Calu3 (cell line): ENCODE results near the gene CSTF1. TPM values are rescaled to one million over a fixed set of nuclear protein-coding genes. Genes with fewer than 3 reads are reported as not detected.

Experiments used
- BruUV-seq: library from RNA; stranded (reverse); fragments of 400-500 nt; replicated peaks from 2 replicates; lab custom pipeline; 2021; lab: Mats Ljungman, UMichigan
- CTCF ChIA-PET: fragments of 300-600 bp; sonication (Branson Sonifier 250); formaldehyde crosslinking; loops from one replicate; lab custom pipeline; 2022; ENCODE audit warnings: antibody characterized with exemption; lab: Charles Lee
- DNase-seq: peaks from one replicate; pipeline ENCODE4 v3.0.0; 2022
- H3K27ac Mint-ChIP-seq: one replicate; pipeline ENCODE4 v1.8.0; 2022; ENCODE audit warnings: mixed read lengths; ENCODE audit not compliant: unreplicated experiment
- H3K27me3 Mint-ChIP-seq: one replicate; pipeline ENCODE4 v1.8.0; 2022; ENCODE audit warnings: mixed read lengths; ENCODE audit not compliant: unreplicated experiment
- H3K36me3 Mint-ChIP-seq: one replicate; pipeline ENCODE4 v1.8.0; 2022; ENCODE audit warnings: mild to moderate bottlenecking, moderate library complexity, mixed read lengths; ENCODE audit not compliant: insufficient read depth, unreplicated experiment
- H3K4me1 Mint-ChIP-seq: one replicate; pipeline ENCODE4 v1.8.0; 2022; ENCODE audit warnings: mild to moderate bottlenecking, low read depth, mixed read lengths; ENCODE audit not compliant: unreplicated experiment
- H3K4me3 Mint-ChIP-seq: one replicate; pipeline ENCODE4 v1.8.0; 2022; ENCODE audit warnings: mild to moderate bottlenecking, low read depth, moderate library complexity, mixed read lengths; ENCODE audit not compliant: unreplicated experiment
- H3K9me3 Mint-ChIP-seq: one replicate; pipeline ENCODE4 v1.8.0; 2022; ENCODE audit warnings: low read depth, mixed read lengths; ENCODE audit not compliant: unreplicated experiment
- CTCF ChIP-seq: fragments of 200-600 bp; IDR thresholded peaks from one replicate; pipeline ENCODE4 v1.8.0; 2022; ENCODE audit warnings: antibody characterized with exemption; ENCODE audit not compliant: unreplicated experiment
- intact Hi-C: fragments of 100-400 bp; cut with micrococcal nuclease; formaldehyde crosslinking; loops from one replicate; pipeline ENCODE4 v1.10.0; 2022; ENCODE audit not compliant: unreplicated experiment
- total RNA-seq: library from RNA; stranded (reverse); gene quantifications from 2 replicates; pipeline ENCODE4 v1.2.3, GENCODE V29; 2022

CSTF1 gene
- total RNA-seq, 1 experiment from 2014 or later = 44.3 TPM

DNA sequence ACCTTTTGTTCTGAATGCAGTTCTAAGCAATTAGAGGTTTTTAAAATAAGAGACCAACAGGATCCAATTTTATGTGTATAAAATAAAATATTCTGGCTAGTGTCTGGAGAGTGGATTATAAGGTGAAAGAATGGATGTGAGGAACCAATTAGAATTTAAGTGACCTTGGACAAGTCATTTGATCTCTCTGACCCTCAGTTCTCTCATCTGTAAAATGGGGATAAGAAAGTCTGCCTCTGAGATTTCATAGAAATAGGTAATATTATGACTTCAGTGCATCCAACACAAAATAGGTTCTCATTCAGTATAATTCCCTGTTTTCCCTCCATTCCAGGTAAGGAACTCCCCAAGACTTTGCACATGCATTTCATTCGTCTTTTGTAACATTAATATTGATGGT lies 38.5 kb downstream of the CSTF1 start:
- intact Hi-C loops = no loop called here
- no peak overlapping the region for H3K27ac Mint-ChIP-seq
- H3K36me3 Mint-ChIP-seq = no peaks in the 10 kb centered on the region
- no TSS peak for BruUV-seq
- H3K27me3 Mint-ChIP-seq = no peaks in the 10 kb centered on the region
- H3K4me3 Mint-ChIP-seq = no peak overlapping the region
- no peaks in the 10 kb centered on the region for H3K9me3 Mint-ChIP-seq
- no peak for DNase-seq
- no peak for TF ChIP-seq CTCF
- peaks cover 11% of the 10 kb centered on the region for H3K4me1 Mint-ChIP-seq
- CTCF ChIA-PET = no interaction called here

- no TSS peak for BruUV-seq
- DNase-seq = no peak
- H3K27ac Mint-ChIP-seq = no peak overlapping the region
- H3K27me3 Mint-ChIP-seq = no peaks in the 10 kb centered on the region
- no peaks in the 10 kb centered on the region for H3K9me3 Mint-ChIP-seq
- peaks cover 11% of the 10 kb centered on the region for H3K4me1 Mint-ChIP-seq
- H3K36me3 Mint-ChIP-seq = no peaks in the 10 kb centered on the region
- TF ChIP-seq CTCF = no peak
- no peak overlapping the region for H3K4me3 Mint-ChIP-seq
- CTCF ChIA-PET = no interaction called here
- intact Hi-C loops = no loop called here
These were observed 39.0 kb downstream of the CSTF1 start for GRCh38 chr20:56431471-56431870.

GRCh38 chr20:56433221-56433879 lies 40.9 kb downstream of the CSTF1 start:
- no peak for DNase-seq
- H3K27me3 Mint-ChIP-seq = no peaks in the 10 kb centered on the region
- H3K4me3 Mint-ChIP-seq = no peak overlapping the region
- no peak for TF ChIP-seq CTCF
- CTCF ChIA-PET = interaction anchor here (0.5 kb wide), 1 partner anchor 9 kb away, joined by 3 read pairs; no protein-coding TSS in a partner anchor
- no peaks in the 10 kb centered on the region for H3K36me3 Mint-ChIP-seq
- H3K27ac Mint-ChIP-seq = no peak overlapping the region
- BruUV-seq = no TSS peak
- intact Hi-C loops = no loop called here
- no peaks in the 10 kb centered on the region for H3K9me3 Mint-ChIP-seq
- H3K4me1 Mint-ChIP-seq = peaks cover 11% of the 10 kb centered on the region

GRCh38 chr20:56433880-56434255 lies 41.4 kb downstream of the CSTF1 start:
- no peak for TF ChIP-seq CTCF
- Mint-ChIP-seq H3K36me3 (no peaks in the 10 kb centered on the region), H3K4me3 (no peak overlapping the region), H3K4me1 (peaks cover 11% of the 10 kb centered on the region), H3K9me3 (no peaks in the 10 kb centered on the region), H3K27ac (no peak overlapping the region), H3K27me3 (no peaks in the 10 kb centered on the region)
- CTCF ChIA-PET = no interaction called here
- intact Hi-C loops = no loop called here
- no TSS peak for BruUV-seq
- DNase-seq = no peak
